NB4 (cell line): Measurements from ENCODE around the gene FHIT.

Experiments
- POLR2A ChIP-seq: IDR thresholded peaks from 2 replicates; pipeline ENCODE4 v1.6.1; 2011; ENCODE audit warnings: mild to moderate bottlenecking; ENCODE audit not compliant: insufficient read length; ENCODE audit errors: extremely low read depth
- TF ChIP-seq, protein P1 (sequence below): IDR thresholded peaks from one replicate; pipeline ENCODE4 v1.5.1; 2012; ENCODE audit warnings: low read depth, low read length

DNA sequence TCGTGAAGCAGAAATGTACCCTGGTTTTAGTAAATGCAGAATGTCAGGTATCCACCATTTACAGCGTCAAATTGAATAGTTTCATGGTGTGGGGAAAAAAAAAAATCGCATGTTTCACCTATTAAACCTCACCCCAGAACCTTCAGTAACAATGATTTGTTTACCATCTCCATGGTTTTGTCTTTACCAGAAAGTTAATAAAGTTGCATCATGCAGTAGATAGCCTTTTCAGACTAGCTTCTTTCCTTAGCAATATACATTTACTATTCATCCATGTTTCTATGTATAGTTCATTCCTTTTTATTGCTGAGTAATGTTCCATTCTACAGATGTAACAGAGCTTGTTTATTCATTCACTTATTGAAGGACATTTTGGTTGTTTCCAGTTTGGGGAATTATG lies 1066.1 kb downstream of the FHIT start:
- TF ChIP-seq, protein P1, sequence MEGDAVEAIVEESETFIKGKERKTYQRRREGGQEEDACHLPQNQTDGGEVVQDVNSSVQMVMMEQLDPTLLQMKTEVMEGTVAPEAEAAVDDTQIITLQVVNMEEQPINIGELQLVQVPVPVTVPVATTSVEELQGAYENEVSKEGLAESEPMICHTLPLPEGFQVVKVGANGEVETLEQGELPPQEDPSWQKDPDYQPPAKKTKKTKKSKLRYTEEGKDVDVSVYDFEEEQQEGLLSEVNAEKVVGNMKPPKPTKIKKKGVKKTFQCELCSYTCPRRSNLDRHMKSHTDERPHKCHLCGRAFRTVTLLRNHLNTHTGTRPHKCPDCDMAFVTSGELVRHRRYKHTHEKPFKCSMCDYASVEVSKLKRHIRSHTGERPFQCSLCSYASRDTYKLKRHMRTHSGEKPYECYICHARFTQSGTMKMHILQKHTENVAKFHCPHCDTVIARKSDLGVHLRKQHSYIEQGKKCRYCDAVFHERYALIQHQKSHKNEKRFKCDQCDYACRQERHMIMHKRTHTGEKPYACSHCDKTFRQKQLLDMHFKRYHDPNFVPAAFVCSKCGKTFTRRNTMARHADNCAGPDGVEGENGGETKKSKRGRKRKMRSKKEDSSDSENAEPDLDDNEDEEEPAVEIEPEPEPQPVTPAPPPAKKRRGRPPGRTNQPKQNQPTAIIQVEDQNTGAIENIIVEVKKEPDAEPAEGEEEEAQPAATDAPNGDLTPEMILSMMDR = no peak
- TF ChIP-seq POLR2A = no peak
